ENCODE results near the gene CABP2.
A peak's percentile ranks its signal among the peaks of the same experiment; 100 is the strongest.
"Not testable (repeated sequence)": the region's sequence is repeated elsewhere in the genome, so short reads cannot be mapped to it uniquely, and the experiment has no call there.

Gene CABP2

DNA sequence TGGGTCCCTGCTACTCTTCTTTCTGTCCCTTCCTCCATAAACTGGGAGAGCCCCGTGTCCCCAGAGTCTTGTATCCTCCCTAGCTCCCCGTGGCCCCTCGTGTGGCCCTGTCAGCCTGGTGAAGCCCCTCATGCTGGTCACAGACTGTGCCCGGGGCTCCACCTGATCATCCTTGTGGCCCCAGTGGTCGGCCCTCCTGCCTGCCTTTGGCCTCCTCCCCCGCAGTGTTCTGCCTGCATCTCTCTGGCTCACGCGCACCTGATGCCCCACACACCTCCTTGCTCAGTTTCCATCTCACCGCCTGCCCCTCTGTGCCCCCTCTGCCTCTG lies 1.2 kb upstream of the CABP2 start:
- Mint-ChIP-seq H3K36me3 (ENCODE audit: low read depth) (no peaks in the 10 kb centered on the region), H3K4me3 (no peak overlapping the region), H3K4me1 (ENCODE audit: low read depth) (no peaks in the 10 kb centered on the region), H3K9me3 (no peaks in the 10 kb centered on the region), H3K27me3 (peaks cover 5% of the 10 kb centered on the region), H3K27ac (no peak overlapping the region)

DNA sequence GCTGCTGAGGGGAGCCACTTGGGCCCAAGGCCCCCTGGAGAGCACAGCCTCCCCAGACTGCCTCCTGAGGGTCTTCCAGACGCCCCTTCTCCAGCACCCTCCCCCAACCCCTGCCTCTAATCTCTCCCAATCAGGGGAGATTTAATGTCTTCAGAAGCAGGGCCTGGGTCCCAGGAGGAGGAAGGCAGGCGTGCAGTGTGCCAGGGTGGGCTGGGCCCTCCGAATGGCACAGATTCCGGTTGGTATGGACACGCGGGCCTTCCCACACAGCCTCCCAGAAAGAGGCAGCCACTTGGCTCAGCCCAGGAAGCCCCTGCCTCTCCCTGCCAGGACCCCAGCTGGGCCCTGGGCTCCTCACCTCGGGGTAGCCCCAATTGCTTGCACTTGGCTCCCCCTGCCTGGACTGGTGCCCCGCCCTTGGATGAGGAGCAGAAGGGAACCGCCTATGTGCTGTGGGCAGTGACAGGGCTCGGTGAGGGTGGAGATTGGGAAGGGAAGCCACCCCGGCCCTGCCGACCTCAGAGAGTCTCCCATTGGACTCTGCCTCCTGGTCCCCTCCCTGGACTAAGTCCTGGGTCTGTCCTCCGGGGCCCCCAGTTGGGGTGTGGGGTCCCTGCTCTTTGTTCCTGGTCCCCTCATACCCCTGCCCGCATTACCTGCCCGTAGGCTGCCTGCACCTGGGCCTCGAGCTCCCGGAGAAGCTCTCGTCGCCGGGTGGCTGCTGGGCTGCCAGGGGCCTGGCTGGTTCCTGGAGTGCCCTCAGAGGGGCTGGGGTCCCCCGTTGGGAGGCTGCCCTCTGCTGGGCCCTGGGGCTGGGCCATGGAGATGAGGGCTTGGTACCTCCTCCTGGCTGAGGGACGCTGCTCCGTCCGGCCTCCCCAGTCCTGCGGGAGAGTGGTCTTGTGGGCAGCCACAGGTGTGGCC lies 572 bp upstream of the CABP2 start:
- no peaks in the 10 kb centered on the region for H3K9me3 Mint-ChIP-seq
- H3K4me3 Mint-ChIP-seq = no peak overlapping the region
- no peak overlapping the region for H3K27ac Mint-ChIP-seq
- H3K36me3 Mint-ChIP-seq (ENCODE audit: low read depth) = no peaks in the 10 kb centered on the region
- no peaks in the 10 kb centered on the region for H3K4me1 Mint-ChIP-seq (ENCODE audit: low read depth)
- peaks cover 5% of the 10 kb centered on the region for H3K27me3 Mint-ChIP-seq

DNA sequence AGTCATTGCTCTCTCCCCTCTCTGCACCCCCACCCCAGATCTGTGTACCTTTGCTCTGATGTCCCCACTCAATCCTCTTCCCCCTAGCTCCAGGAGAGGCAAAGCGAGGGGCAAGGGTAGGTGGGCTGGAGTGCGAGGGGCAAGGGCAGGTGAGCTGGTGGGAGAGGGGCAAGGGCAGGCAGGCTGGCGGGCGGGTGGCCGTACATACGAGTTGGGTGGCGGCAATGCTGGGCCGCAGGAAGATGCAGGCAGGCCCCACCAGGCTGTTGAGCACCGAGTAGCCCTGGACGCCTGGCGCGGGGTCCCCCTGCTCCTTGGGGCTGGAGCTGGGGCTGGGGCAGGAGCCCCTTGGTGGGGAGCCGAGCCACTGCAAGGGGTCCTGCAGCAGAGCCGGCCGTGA lies 908 bp downstream of the CABP2 start:
- H3K4me1 Mint-ChIP-seq (ENCODE audit: low read depth) = no peaks in the 10 kb centered on the region
- no peaks in the 10 kb centered on the region for H3K9me3 Mint-ChIP-seq
- peaks cover 2% of the 10 kb centered on the region for H3K27me3 Mint-ChIP-seq
- H3K27ac Mint-ChIP-seq = no peak overlapping the region
- no peak overlapping the region for H3K4me3 Mint-ChIP-seq
- H3K36me3 Mint-ChIP-seq (ENCODE audit: low read depth) = no peaks in the 10 kb centered on the region

DNA sequence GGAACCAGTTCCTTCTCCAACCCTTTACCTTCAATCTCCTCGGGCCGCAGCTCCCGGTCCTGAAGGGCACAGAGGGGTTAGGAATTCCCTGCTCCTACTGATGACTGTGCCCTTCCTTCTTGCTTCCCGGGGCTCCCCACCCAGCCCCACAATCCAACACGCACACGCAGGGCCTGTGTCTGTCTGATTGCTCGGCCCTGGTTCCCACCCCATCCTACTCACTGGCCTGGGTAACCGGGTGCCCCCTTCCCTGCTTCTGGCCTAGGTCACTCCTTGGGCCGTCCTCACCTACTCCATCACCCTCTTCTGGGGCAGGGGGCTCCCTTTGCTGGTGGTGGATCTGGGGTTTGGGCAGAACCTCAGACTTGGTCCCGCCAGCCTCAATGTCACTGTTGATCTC lies 1.3 kb downstream of the CABP2 start:
- H3K36me3 Mint-ChIP-seq (ENCODE audit: low read depth) = no peaks in the 10 kb centered on the region
- no peak overlapping the region for H3K27ac Mint-ChIP-seq
- no peaks in the 10 kb centered on the region for H3K9me3 Mint-ChIP-seq
- H3K27me3 Mint-ChIP-seq = no peaks in the 10 kb centered on the region
- no peaks in the 10 kb centered on the region for H3K4me1 Mint-ChIP-seq (ENCODE audit: low read depth)
- H3K4me3 Mint-ChIP-seq = no peak overlapping the region

DNA sequence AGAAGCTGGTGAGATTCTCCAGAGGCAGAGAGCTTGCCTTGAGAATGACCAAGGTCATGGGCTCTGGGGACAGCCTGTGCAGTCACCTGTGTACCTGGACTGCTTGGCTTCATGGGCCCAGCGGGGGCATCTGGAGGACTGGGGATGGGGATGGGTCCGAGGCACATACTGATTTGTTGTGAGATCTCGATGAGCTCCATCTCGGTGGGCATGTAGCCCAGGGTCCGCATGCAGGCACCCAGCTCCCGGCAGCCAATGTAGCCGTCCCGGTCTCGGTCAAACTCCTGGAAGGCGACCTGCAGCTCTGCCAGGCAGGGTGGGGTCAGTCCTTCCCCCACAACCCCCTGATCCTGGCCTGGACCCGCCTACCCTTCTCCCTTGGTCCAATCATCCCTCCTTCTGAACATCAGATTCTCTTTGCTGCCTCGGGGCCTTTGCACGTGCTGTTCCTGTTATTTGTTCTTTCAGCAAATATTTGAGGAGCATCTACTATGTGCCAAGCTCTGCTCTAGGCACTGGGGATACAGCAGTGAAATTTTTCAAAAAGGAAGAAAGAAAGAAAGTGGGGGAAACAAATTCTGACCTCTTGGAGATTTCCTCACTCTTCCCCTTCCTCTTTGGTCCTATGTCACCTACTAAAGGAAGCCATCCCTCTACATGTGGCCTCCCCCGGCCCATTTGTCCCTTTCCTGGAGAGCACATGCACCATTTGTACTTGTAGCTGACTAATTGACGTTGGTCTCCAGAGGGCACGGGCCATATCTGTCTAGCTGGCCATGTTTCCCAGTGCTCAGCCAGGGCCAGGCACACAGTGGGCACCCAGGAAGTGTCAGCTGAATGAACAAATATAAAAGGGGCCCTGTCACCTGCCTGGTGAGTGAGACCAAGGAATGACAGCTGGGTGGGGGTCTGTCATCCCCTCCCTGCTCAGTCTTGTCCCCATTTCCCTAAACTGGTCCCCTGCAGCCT lies 2.1 kb downstream of the CABP2 start:
- Mint-ChIP-seq H3K27ac (no peak overlapping the region), H3K4me3 (no peak overlapping the region), H3K9me3 (no peaks in the 10 kb centered on the region), H3K36me3 (ENCODE audit: low read depth) (no peaks in the 10 kb centered on the region), H3K27me3 (no peaks in the 10 kb centered on the region), H3K4me1 (ENCODE audit: low read depth) (no peaks in the 10 kb centered on the region)

DNA sequence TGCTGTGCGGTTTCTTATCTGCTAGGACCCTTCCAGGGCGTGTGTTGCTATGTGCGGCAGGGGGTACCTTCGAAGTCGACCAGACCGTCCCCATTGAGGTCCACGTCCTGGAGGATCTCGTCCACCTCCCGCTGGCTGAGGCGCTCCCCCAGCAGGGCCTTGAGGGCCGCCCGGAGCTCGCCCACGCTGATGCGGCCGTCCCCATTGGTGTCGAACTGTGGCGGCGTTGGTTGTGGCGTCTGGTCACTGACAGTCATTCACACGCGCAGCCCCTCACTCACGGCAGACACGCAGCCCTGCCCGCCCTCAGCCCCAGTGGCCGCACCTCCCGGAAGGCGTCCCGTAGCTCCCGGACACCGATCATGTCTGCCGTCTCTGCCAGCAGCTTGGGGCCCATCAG lies 3.5 kb downstream of the CABP2 start:
- Mint-ChIP-seq H3K36me3 (ENCODE audit: low read depth) (no peaks in the 10 kb centered on the region), H3K4me1 (ENCODE audit: low read depth) (no peaks in the 10 kb centered on the region), H3K4me3 (no peak overlapping the region), H3K9me3 (no peaks in the 10 kb centered on the region), H3K27me3 (peaks cover under 1% of the 10 kb centered on the region), H3K27ac (no peak overlapping the region)

DNA sequence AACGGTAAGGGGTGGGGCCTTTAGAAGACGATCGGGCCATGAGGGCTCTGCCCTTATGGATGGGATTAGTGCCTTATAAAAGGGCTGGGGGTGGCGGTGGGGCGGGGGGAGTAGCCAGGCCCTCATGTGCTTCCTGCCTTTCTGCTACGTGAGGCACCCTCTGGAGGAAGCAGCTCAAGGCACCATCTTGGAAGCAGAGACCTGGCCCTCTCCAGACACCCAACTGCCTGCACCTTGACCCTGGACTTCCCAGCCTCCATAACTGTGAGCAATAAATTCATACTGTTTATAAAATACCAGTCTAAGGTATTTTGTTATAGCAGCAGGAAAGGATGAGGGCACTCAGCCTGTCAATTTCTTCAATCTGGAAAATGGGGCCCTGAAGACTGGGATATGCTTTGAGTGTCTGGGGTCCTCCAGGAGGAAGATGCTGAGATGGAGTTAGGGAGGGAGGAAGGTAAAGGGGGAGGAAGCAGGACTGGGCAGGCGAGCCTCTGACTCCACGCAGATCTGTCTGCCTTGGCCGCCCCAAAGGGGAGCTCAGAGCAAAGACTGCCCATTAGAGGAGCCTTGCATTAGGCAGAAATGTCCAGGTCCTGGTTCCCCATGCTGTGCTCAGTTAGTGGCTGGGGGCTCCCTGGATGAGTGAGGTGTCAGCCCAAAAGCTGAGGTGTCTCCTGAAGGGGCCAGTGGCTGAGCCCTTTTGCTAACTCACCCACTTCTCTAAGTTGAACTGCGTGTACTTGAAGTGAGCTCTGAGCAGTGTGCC lies 5.3 kb downstream of the CABP2 start:
- H3K36me3 Mint-ChIP-seq (ENCODE audit: low read depth) = no peaks in the 10 kb centered on the region
- no peak overlapping the region for H3K4me3 Mint-ChIP-seq
- H3K27me3 Mint-ChIP-seq = peaks cover 7% of the 10 kb centered on the region

DNA sequence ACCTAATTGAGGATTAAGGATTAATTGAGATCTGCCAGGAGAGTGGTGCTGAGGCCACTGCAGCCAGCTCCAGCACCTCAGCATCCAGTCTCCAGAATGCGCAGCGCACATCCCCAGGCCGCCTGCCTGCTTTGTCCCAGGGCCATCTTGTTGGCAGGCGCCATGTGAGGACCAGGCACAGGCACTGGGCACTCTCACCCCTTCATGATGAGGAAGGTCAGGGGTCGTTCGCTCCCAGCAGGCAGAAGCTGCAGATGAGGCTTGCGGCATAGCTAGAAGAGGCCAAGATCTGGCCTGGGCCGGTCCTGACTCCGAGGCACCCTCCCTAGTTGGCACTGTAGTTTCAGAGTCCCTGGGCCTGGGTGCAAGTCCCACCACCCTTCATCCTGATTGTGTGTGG lies 6.4 kb downstream of the CABP2 start:
- no peaks in the 10 kb centered on the region for H3K36me3 Mint-ChIP-seq (ENCODE audit: low read depth)
- H3K27ac Mint-ChIP-seq = no peak overlapping the region
- H3K4me1 Mint-ChIP-seq (ENCODE audit: low read depth) = no peaks in the 10 kb centered on the region
- no peaks in the 10 kb centered on the region for H3K9me3 Mint-ChIP-seq
- H3K4me3 Mint-ChIP-seq = no peak overlapping the region
- H3K27me3 Mint-ChIP-seq = peaks cover 10% of the 10 kb centered on the region

More for the DNA sequence above, 5.3 kb downstream of the CABP2 start:
- Mint-ChIP-seq H3K9me3 (no peaks in the 10 kb centered on the region), H3K4me1 (ENCODE audit: low read depth) (no peaks in the 10 kb centered on the region), H3K27ac (no peak overlapping the region)

DNA sequence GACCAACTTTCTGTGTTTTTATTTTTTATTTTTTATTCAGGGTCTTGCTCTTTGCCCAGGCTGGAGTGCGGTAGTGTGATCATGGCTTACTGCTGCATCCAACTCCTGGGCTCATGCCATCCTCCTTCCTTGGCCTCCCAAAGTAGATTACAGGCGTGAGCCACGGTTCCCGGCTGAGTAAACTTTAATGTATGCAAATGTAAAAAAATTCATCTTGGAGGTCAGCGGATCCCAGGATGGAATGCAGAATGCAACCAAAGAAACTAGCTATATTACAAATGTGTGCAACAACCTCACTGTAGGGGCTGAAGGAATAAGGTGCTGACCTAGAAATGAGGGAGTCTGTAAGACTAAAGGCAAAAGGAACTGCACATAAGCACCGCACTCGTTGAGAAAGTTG lies 9.1 kb downstream of the CABP2 start:
- no peaks in the 10 kb centered on the region for H3K36me3 Mint-ChIP-seq (ENCODE audit: low read depth)
- peaks cover 2% of the 10 kb centered on the region for H3K4me1 Mint-ChIP-seq (ENCODE audit: low read depth)
- H3K27ac Mint-ChIP-seq = no peak overlapping the region
- H3K27me3 Mint-ChIP-seq = peaks cover 10% of the 10 kb centered on the region
- H3K9me3 Mint-ChIP-seq = no peaks in the 10 kb centered on the region
- no peak overlapping the region for H3K4me3 Mint-ChIP-seq

DNA sequence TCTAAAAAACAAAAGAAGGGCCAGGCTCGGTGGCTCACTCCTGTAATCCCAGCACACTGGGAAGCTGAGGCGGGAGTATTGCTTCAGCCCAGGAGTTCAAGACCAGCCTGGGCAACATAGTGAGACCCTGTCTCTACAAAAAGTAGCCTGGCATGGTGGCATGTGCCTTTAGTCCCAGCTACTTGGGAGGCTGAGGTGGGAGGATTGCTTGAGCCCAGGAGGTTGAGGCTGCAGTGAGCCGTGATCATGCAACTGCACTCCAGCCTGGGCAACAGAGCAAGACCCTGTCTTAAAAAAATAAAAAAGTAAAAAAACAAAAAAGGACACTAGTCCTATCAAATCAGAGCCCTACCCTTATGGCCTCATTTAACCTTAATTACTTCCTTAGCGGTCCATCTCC lies 11.7 kb downstream of the CABP2 start:
- not testable (repeated sequence) for H3K9me3 Mint-ChIP-seq, H3K4me3 Mint-ChIP-seq, H3K27ac Mint-ChIP-seq

DNA sequence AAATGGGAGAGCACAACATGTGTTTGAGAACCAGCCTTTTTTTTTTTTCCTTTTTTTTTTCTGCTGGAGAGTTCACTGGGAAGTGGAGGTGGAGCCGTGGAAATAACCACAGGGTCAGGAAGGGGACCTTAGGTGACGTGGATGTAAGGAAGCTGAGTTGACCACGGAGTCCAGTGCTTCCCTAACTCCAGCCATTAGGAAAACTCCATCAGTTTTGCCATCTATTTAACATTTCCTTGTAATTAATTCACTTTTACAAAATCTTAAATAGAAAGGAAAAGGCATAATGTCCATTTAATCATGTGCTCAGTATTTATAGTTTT lies 13.3 kb downstream of the CABP2 start:
- Mint-ChIP-seq H3K9me3 (no peaks in the 10 kb centered on the region), H3K27ac (no peak overlapping the region), H3K36me3 (ENCODE audit: low read depth) (peaks cover 9% of the 10 kb centered on the region), H3K27me3 (peaks cover 10% of the 10 kb centered on the region), H3K4me1 (ENCODE audit: low read depth) (peaks cover 28% of the 10 kb centered on the region), H3K4me3 (no peak overlapping the region)

More for the DNA sequence above, 11.7 kb downstream of the CABP2 start:
- peaks cover 17% of the 10 kb centered on the region for H3K4me1 Mint-ChIP-seq (ENCODE audit: low read depth)
- peaks cover 10% of the 10 kb centered on the region for H3K27me3 Mint-ChIP-seq
- H3K36me3 Mint-ChIP-seq (ENCODE audit: low read depth) = not testable (repeated sequence)

DNA sequence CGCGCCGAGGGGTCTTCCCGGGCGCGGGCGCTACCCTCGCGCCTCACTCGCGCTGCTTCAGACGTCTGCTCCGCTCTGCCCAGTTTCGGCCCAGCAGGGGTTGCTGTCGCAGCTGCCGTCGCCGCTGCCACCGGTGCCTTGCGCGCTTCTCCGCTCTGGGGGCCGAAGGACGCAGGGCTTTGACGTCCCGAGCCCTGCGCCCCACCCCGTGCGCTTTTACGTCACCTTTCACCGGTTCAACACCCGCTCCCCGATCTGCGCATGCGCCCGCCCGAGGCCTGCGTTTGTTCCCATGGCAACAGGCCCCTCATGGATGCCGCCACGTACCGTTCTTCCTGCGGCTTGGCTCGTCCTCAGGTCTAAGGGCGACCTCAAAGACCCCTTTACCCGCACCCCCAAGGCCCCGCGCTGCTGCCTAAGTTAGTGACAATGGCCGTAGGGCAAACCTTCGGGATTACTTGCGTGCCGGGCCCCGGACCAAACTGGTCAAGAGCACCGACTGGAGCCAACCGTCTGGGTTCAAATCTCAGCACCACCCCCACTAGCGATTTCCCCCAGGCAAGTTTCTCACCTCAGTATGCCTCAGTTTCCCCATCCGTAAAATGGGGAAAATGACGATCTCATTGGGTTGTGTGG lies 14.6 kb downstream of the CABP2 start:
- Mint-ChIP-seq H3K27me3 (peaks cover 4% of the 10 kb centered on the region), H3K36me3 (ENCODE audit: low read depth) (peaks cover 9% of the 10 kb centered on the region), H3K27ac (peak overlapping the region; percentile 97), H3K9me3 (no peaks in the 10 kb centered on the region), H3K4me1 (ENCODE audit: low read depth) (peaks cover 29% of the 10 kb centered on the region), H3K4me3 (peak overlapping the region; percentile 89)

DNA sequence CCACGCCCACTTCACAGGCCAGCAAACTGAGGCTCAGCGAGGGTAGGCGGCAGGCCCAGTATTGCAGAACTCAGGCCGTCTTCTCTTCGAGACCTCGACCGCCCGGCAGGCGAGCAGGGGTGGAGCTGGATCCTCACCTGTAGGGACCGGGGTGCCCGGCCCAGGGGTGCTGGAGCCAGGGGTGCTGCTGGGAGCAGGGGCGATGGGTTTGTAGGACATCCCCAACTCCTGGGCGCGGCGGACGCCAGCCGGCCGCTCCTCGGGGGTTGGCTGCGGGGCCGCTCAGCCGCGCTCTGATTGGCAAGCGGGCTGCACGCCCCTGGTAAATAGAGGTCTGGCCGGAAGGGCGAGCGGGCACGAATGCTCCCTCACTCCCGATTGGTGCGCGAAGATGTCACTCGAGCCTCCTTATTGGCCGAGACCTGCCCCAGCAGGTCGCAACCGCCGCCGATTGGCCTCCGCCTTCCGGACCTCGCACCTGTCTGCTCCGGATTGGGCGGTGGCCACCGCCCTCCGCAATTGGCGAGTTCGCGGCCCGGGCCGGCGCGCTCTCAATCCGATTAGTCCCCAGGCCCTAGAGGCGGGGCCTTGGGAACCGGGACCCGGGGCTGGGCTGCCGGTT lies 15.3 kb downstream of the CABP2 start, which contains the start of gene CDK2AP2:
TSS of gene CDK2AP2 (minus strand) at position 299 of the 622 bp plus-strand sequence. CDS start at position 219, 80 bp downstream.
- H3K4me3 Mint-ChIP-seq = peak within 1 kb of the TSS; percentile 89

More for the DNA sequence above, 15.3 kb downstream of the CABP2 start, which contains the start of gene CDK2AP2:
- Mint-ChIP-seq H3K4me1 (ENCODE audit: low read depth) (peaks cover 36% of the 10 kb centered on the region), H3K27me3 (peaks cover 4% of the 10 kb centered on the region), H3K36me3 (ENCODE audit: low read depth) (peaks cover 10% of the 10 kb centered on the region), H3K9me3 (no peaks in the 10 kb centered on the region), H3K27ac (peak within 1 kb of the TSS; percentile 97)
